Measurements from ENCODE around the gene TMUB2.
A peak's percentile ranks its signal among the peaks of the same experiment; 100 is the strongest.

TMUB2 gene

GRCh38 chr17:44219108-44219615, 32.4 kb downstream of the TMUB2 start:
- H3K27ac ChIP-seq (ENCODE audit: low read length, poor library complexity, severe bottlenecking), result no peak overlapping the region
- H3K4me2 ChIP-seq (ENCODE audit: low read length, poor library complexity, severe bottlenecking), result peak overlapping the region; percentile 54
- H3K18ac ChIP-seq (ENCODE audit: low read depth in 1 of 2, low read length in 2 of 2), result peak overlapping the region; percentile 90 to 98
- peak overlapping the region; percentile 99 for H2BK120ac ChIP-seq (ENCODE audit: low read depth, low read length)
- H3K14ac ChIP-seq (ENCODE audit: low read length in 2 of 2), result peak overlapping the region in 1 of 2 experiments; percentile 94
- H3K23ac ChIP-seq (ENCODE audit: low read length in 2 of 2), result peak overlapping the region in 1 of 2 experiments; percentile 91
- peak overlapping the region; percentile 93 for H2BK5ac ChIP-seq (ENCODE audit: low read depth, low read length, poor library complexity, severe bottlenecking)
- H3K9ac ChIP-seq (ENCODE audit: low read length), result peak overlapping the region; percentile 90
- H4K8ac ChIP-seq (ENCODE audit: low read length), result peak overlapping the region; percentile 88
- H2BK12ac ChIP-seq (ENCODE audit: low read length in 2 of 2), result peak overlapping the region in 1 of 2 experiments; percentile 75
- peak; percentile 68 for DNase-seq
- H2AK5ac ChIP-seq (ENCODE audit: low read length, severe bottlenecking), result no peak overlapping the region
- H3K9me3 ChIP-seq (ENCODE audit: control insufficient read depth, low read length), result peaks cover 3% of the 10 kb centered on the region
- peak overlapping the region; percentile 98 for H2BK15ac ChIP-seq (ENCODE audit: low read depth, poor library complexity, severe bottlenecking)
- H3K4me3 ChIP-seq (ENCODE audit: insufficient read depth in 1 of 2, low read depth in 1 of 2, low read length in 2 of 2), result peak overlapping the region; percentile 76 to 95
- H3K4ac ChIP-seq (ENCODE audit: low read depth in 1 of 2, low read length in 2 of 2), result peak overlapping the region; percentile 80 to 99
- no peaks in the 10 kb centered on the region for H3K27me3 ChIP-seq (ENCODE audit: control insufficient read depth in 1 of 2, insufficient read depth in 1 of 2, low read length in 2 of 2)
- under 1% methylated on average over 56 of the region's 73 CpGs for WGBS
- peaks cover 20% of the 10 kb centered on the region for H3K79me1 ChIP-seq (replicated peaks; ENCODE audit: low read length, poor library complexity, severe bottlenecking)
- peaks cover 24% of the 10 kb centered on the region for H3K4me1 ChIP-seq (ENCODE audit: control insufficient read depth, insufficient read depth, low read depth, low read length)
- H4K91ac ChIP-seq (ENCODE audit: low read length), result peak overlapping the region; percentile 95
- peaks cover 27 to 28% of the 10 kb centered on the region in 2 experiments for H3K36me3 ChIP-seq (ENCODE audit: control insufficient read depth in 1 of 2, insufficient read depth in 2 of 2, low read depth in 1 of 2, low read length in 2 of 2)
- no peak overlapping the region for H2AFZ ChIP-seq (ENCODE audit: low read depth, low read length)

DNA sequence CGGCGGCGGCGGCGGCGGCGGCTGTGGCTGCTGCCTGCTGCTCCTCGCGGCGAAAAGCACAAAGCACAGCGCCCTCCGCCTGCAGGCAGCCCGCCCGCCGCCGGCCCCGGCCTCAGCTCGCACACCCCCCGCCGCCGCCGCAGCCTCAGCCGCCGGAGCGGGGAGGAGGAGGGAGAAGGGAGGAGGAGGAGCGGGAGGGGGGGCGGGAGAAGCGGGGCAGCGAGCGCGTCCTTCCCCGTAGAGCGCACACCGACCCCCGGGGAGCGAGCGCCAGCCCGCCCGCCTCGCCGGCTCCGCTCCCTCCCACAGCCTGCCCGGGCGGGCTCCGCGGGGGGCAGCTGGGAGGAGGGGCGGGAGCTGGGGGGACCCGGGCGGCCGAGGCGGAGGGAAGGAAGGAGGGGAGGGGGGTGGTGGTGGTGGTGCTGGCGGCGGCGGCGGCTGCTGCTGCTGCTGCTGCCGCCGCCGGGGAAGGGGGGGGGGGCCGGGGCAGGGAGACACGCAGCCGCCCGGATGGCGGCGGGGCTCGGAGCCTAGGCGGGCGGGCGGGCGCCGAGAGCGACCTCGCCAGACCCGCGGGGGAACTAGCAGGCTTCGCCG, 32.9 kb downstream of the TMUB2 start, which contains the start of gene UBTF:
UBTF (minus strand) TSS at position 60 of the 597 bp plus-strand sequence. CDS start 1,446 bp downstream, outside the sequence.
- Histone ChIP-seq H2BK15ac (ENCODE audit: low read depth, poor library complexity, severe bottlenecking) (peak within 1 kb of the TSS; percentile 98), H3K27me3 (ENCODE audit: control insufficient read depth in 1 of 2, insufficient read depth in 1 of 2, low read length in 2 of 2) (no peaks in the 10 kb centered on the region)

GRCh38 chr17:44220213-44221083, 33.7 kb downstream of the TMUB2 start:
- H3K9me3 ChIP-seq (ENCODE audit: control insufficient read depth, low read length), result no peaks in the 10 kb centered on the region

More for the DNA sequence above, 32.9 kb downstream of the TMUB2 start, which contains the start of gene UBTF:
- H3K4me2 ChIP-seq (ENCODE audit: low read length, poor library complexity, severe bottlenecking), result peak within 1 kb of the TSS; percentile 74
- DNase-seq, result peak; percentile 66
- peaks cover 16% of the 10 kb centered on the region for H3K79me1 ChIP-seq (replicated peaks; ENCODE audit: low read length, poor library complexity, severe bottlenecking)
- peak within 1 kb of the TSS; percentile 90 to 99 for H3K4ac ChIP-seq (ENCODE audit: low read depth in 1 of 2, low read length in 2 of 2)
- H2BK120ac ChIP-seq (ENCODE audit: low read depth, low read length), result peak within 1 kb of the TSS; percentile 99
- H3K4me3 ChIP-seq (ENCODE audit: insufficient read depth in 1 of 2, low read depth in 1 of 2, low read length in 2 of 2), result peak within 1 kb of the TSS; percentile 87 to 95
- H4K91ac ChIP-seq (ENCODE audit: low read length), result peak within 1 kb of the TSS; percentile 95
- H3K9me3 ChIP-seq (ENCODE audit: control insufficient read depth, low read length), result no peaks in the 10 kb centered on the region
- H3K9ac ChIP-seq (ENCODE audit: low read length), result peak within 1 kb of the TSS; percentile 95
- peak within 1 kb of the TSS; percentile 93 for H2BK5ac ChIP-seq (ENCODE audit: low read depth, low read length, poor library complexity, severe bottlenecking)
- peak within 1 kb of the TSS; percentile 94 to 99 for H3K14ac ChIP-seq (ENCODE audit: low read length in 2 of 2)
- no peak within 1 kb of the TSS for H2AK5ac ChIP-seq (ENCODE audit: low read length, severe bottlenecking)
- H4K8ac ChIP-seq (ENCODE audit: low read length), result peak within 1 kb of the TSS; percentile 88
- H3K18ac ChIP-seq (ENCODE audit: low read depth in 1 of 2, low read length in 2 of 2), result peak within 1 kb of the TSS; percentile 97 to 98
- WGBS, result 1% methylated on average over 14 of the region's 76 CpGs
- peak within 1 kb of the TSS in 1 of 2 experiments; percentile 96 for H3K23ac ChIP-seq (ENCODE audit: low read length in 2 of 2)
- peak within 1 kb of the TSS; percentile 78 for H3K27ac ChIP-seq (ENCODE audit: low read length, poor library complexity, severe bottlenecking)
- no peak within 1 kb of the TSS for H2AFZ ChIP-seq (ENCODE audit: low read depth, low read length)
- H3K4me1 ChIP-seq (ENCODE audit: control insufficient read depth, insufficient read depth, low read depth, low read length), result peaks cover 24% of the 10 kb centered on the region
- peak within 1 kb of the TSS in 1 of 2 experiments; percentile 75 for H2BK12ac ChIP-seq (ENCODE audit: low read length in 2 of 2)
- peaks cover 21 to 23% of the 10 kb centered on the region in 2 experiments for H3K36me3 ChIP-seq (ENCODE audit: control insufficient read depth in 1 of 2, insufficient read depth in 2 of 2, low read depth in 1 of 2, low read length in 2 of 2)

More at GRCh38 chr17:44220213-44221083, 33.7 kb downstream of the TMUB2 start:
- Histone ChIP-seq H3K27me3 (ENCODE audit: control insufficient read depth in 1 of 2, insufficient read depth in 1 of 2, low read length in 2 of 2) (no peaks in the 10 kb centered on the region), H3K14ac (ENCODE audit: low read length in 2 of 2) (peak overlapping the region in 1 of 2 experiments; percentile 90), H3K27ac (ENCODE audit: low read length, poor library complexity, severe bottlenecking) (peak overlapping the region; percentile 81), H3K23ac (ENCODE audit: low read length in 2 of 2) (peak overlapping the region in 1 of 2 experiments; percentile 96), H2AK5ac (ENCODE audit: low read length, severe bottlenecking) (no peak overlapping the region), H3K9ac (ENCODE audit: low read length) (peak overlapping the region; percentile 95), H3K18ac (ENCODE audit: low read depth in 1 of 2, low read length in 2 of 2) (peak overlapping the region; percentile 97 to 98), H3K4me3 (ENCODE audit: insufficient read depth in 1 of 2, low read depth in 1 of 2, low read length in 2 of 2) (peak overlapping the region; percentile 89 to 95), H4K91ac (ENCODE audit: low read length) (peak overlapping the region; percentile 92), H2BK5ac (ENCODE audit: low read depth, low read length, poor library complexity, severe bottlenecking) (peak overlapping the region; percentile 88), H3K4me2 (ENCODE audit: low read length, poor library complexity, severe bottlenecking) (peak overlapping the region; percentile 84), H4K8ac (ENCODE audit: low read length) (peak overlapping the region; percentile 78), H3K79me1 (replicated peaks; ENCODE audit: low read length, poor library complexity, severe bottlenecking) (peaks cover 9% of the 10 kb centered on the region), H2BK15ac (ENCODE audit: low read depth, poor library complexity, severe bottlenecking) (peak overlapping the region; percentile 92), H2BK120ac (ENCODE audit: low read depth, low read length) (peak overlapping the region; percentile 90), H3K4me1 (ENCODE audit: control insufficient read depth, insufficient read depth, low read depth, low read length) (peaks cover 24% of the 10 kb centered on the region), H2BK12ac (ENCODE audit: low read length in 2 of 2) (peak overlapping the region in 1 of 2 experiments; percentile 74), H3K4ac (ENCODE audit: low read depth in 1 of 2, low read length in 2 of 2) (peak overlapping the region; percentile 90 to 97), H2AFZ (ENCODE audit: low read depth, low read length) (no peak overlapping the region), H3K36me3 (ENCODE audit: control insufficient read depth in 1 of 2, insufficient read depth in 2 of 2, low read depth in 1 of 2, low read length in 2 of 2) (peaks cover 14 to 15% of the 10 kb centered on the region in 2 experiments)
- under 1% methylated on average over 52 of the region's 108 CpGs for WGBS
- DNase-seq, result peak; percentile 58

Measured in mesenchymal stem cell (in vitro differentiated cells and primary cell).